Activated T-cell treated with anti-CD3 and anti-CD28 coated beads, Interleukin-2, amount 50 U/mL, for 72 hours (primary cell): ENCODE data around the gene FSTL1. TPM values are rescaled to one million over a fixed set of nuclear protein-coding genes. Genes with fewer than 3 reads are reported as not detected.
A peak's percentile ranks its signal among the peaks of the same experiment; 100 is the strongest.

Source experiments
- ATAC-seq, 2 donors: fragments of 150-1000 bp; cut with Tn5 transposase; replicated peaks in 1 of 2; 2 replicates each; pipeline ENCODE4 v1.10.0; 2021; ENCODE audit warnings: moderate library complexity in 2 of 2, mild to moderate bottlenecking in 1 of 2
- DNase-seq, 2 donors: peaks; one replicate each; pipeline ENCODE4 v3.0.0; 2021 to 2022; ENCODE audit warnings: mixed read lengths in 1 of 2
- H3K27ac Mint-ChIP-seq: one replicate; pipeline ENCODE4 v1.8.0; 2022; ENCODE audit warnings: mild to moderate bottlenecking, moderate library complexity, mixed read lengths
- H3K27me3 Mint-ChIP-seq: one replicate; pipeline ENCODE4 v1.8.0; 2022; ENCODE audit warnings: low read depth, mixed read lengths
- H3K36me3 Mint-ChIP-seq, 2 donors: one replicate each; pipeline ENCODE4 v1.8.0; 2022; ENCODE audit warnings: mixed read lengths in 2 of 2, mild to moderate bottlenecking in 1 of 2; ENCODE audit not compliant: insufficient read depth in 2 of 2
- H3K4me1 Mint-ChIP-seq: one replicate; pipeline ENCODE4 v1.8.0; 2022; ENCODE audit warnings: low read depth, mixed read lengths
- H3K4me3 Mint-ChIP-seq, 2 donors: one replicate each; pipeline ENCODE4 v1.8.0; 2022; ENCODE audit warnings: mild to moderate bottlenecking in 2 of 2, mixed read lengths in 2 of 2, moderate library complexity in 2 of 2
- H3K9me3 Mint-ChIP-seq, 2 donors: one replicate each; pipeline ENCODE4 v1.8.0; 2022; ENCODE audit warnings: mixed read lengths in 2 of 2
- total RNA-seq, 2 donors: library from RNA; stranded (reverse); gene quantifications; one replicate each; pipeline ENCODE4 v1.2.3, GENCODE V29; 2022

FSTL1 gene
- total RNA-seq, 2 donors from 2014 or later = 1.3 to 1.7 TPM

DNA sequence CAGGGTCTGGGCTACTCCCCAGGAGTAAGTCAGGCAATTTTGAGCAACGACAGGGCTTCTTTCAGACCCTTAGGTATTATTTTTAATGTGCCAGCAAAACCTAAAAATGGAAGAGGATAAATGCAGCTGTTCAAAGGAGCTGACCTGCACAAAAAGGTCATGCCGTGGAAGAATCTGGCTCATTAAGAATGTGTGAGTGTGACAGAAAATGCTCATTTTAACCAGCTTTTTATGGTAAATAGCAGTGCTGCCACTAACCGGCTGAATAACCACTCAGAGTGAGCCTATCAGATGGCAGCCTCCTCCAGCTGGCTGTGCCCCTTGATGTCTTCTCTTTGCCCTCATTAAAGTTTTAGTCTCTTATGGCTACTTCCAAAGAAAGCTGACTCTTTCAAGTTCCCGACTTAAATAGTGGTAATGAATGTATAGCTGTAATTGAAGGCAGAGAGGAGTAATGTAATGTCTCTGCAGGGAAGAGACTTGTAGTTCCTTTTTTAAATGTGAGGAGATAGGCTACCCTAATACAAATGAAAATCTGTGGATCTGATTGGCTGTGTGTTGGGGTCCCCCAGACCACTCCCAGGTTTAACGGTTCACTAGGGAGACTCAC lies 9.5 kb upstream of the FSTL1 start:
- no peak overlapping the region for H3K4me3 Mint-ChIP-seq
- ATAC-seq = no peak
- H3K27me3 Mint-ChIP-seq = peaks cover 10% of the 10 kb centered on the region
- H3K27ac Mint-ChIP-seq = no peak overlapping the region
- DNase-seq = no peak
- H3K9me3 Mint-ChIP-seq = no peaks in the 10 kb centered on the region
- H3K36me3 Mint-ChIP-seq = no peaks in the 10 kb centered on the region
- H3K4me1 Mint-ChIP-seq = no peaks in the 10 kb centered on the region

DNA sequence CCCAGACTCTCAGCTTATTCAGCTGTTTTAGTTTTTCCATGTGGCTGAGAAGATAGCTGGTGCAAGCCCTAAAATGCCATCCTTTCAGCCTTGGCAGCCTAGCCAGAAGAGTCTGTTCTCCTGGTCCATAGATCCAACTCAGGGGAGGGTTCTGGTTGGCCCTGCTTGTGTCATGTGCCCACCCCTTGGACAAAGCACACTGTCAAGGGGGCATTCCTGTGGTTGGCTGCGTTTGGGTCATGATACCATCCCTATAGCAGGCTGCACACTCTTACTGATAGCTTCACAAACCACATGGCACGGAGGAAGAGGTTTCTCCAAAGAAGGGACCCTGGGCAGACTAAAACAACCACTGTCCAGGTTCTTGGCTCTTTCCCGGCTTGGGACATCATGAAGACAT lies 8.4 kb upstream of the FSTL1 start:
- no peak overlapping the region for H3K4me3 Mint-ChIP-seq
- H3K36me3 Mint-ChIP-seq = no peaks in the 10 kb centered on the region
- no peak for ATAC-seq
- H3K9me3 Mint-ChIP-seq = no peaks in the 10 kb centered on the region
- H3K27me3 Mint-ChIP-seq = peaks cover 10% of the 10 kb centered on the region
- no peak for DNase-seq
- H3K4me1 Mint-ChIP-seq = no peaks in the 10 kb centered on the region
- H3K27ac Mint-ChIP-seq = no peak overlapping the region

DNA sequence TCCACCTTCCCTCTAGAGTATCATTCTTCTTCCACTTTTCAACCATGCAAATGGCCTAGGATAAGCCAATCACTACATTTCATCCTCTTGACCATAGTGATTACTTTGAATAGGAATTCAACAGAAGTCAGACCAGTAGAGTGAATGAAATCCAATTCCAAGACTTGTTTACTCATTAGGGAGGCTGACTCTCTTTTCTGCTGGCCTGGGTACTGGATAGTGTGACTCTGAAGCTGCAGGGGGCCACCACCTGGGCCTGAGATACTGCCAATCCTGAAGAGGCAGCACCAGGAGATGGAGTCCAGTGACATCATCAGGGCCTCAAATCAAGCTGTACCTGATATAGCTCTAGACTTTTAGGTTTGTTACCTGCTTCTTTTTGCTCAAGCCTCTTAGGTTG lies 7.0 kb upstream of the FSTL1 start:
- DNase-seq (no peak), ATAC-seq (no peak)
- peaks cover 19% of the 10 kb centered on the region for H3K27me3 Mint-ChIP-seq
- peaks cover 0 to 2% of the 10 kb centered on the region in 2 donors for H3K36me3 Mint-ChIP-seq
- H3K27ac Mint-ChIP-seq = no peak overlapping the region
- no peaks in the 10 kb centered on the region for H3K9me3 Mint-ChIP-seq
- H3K4me1 Mint-ChIP-seq = no peaks in the 10 kb centered on the region
- no peak overlapping the region for H3K4me3 Mint-ChIP-seq

DNA sequence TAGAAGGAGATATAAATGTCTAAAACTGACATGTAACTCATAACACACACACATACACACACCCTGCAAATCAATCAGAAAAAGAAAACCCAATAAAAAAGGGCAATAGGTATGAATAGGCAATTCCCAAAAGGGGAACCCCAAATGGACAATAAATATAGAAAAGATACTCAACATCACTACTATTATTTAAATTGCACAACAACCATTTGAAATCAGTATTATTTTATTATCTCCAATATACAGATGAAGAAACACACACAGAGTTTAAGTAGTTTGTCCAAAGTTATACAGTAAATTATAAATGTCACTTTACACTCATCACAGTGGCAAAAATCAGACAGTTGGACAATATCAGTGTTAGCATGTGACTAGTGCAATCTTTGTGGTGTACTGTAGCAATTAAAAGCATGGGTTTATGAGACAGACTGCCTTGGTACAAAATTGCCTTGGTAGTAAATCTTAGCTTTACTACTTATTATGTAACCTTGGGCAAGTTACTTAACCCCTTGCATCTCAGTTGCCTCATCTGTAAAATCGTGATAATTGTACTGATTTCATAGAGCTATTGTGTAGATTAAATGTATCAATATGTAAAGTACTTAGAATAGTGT lies 3.4 kb upstream of the FSTL1 start:
- H3K27ac Mint-ChIP-seq = no peak overlapping the region
- H3K4me3 Mint-ChIP-seq = no peak overlapping the region
- peaks cover 38% of the 10 kb centered on the region for H3K27me3 Mint-ChIP-seq
- peaks cover 2% of the 10 kb centered on the region in 2 donors for H3K36me3 Mint-ChIP-seq
- H3K4me1 Mint-ChIP-seq = peaks cover 9% of the 10 kb centered on the region
- DNase-seq (no peak), ATAC-seq (no peak)
- H3K9me3 Mint-ChIP-seq = no peaks in the 10 kb centered on the region

DNA sequence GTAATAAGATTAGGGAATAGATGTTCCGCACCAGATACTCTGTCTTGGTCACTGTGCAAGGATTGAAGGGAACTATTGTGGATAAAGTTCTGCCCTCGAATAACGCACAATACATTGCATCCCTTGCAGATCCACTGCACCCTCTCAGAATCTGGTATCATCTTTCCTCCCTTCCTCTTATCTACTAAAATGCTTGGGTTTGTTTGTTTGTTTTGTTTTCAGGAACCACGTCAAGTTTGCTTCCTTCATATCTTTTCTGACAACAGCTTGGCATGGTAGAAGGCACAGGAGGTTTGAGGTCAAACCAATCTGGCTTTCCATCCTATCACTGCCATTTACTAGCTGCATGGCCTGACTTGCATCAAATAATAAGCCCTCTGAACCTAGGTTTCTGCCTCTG lies 2.0 kb upstream of the FSTL1 start:
- Mint-ChIP-seq H3K27ac (no peak overlapping the region), H3K4me1 (peaks cover 9% of the 10 kb centered on the region), H3K4me3 (no peak overlapping the region), H3K36me3 (peaks cover 2% of the 10 kb centered on the region in 2 donors), H3K9me3 (no peaks in the 10 kb centered on the region), H3K27me3 (peaks cover 49% of the 10 kb centered on the region)
- no peak for ATAC-seq
- no peak for DNase-seq

DNA sequence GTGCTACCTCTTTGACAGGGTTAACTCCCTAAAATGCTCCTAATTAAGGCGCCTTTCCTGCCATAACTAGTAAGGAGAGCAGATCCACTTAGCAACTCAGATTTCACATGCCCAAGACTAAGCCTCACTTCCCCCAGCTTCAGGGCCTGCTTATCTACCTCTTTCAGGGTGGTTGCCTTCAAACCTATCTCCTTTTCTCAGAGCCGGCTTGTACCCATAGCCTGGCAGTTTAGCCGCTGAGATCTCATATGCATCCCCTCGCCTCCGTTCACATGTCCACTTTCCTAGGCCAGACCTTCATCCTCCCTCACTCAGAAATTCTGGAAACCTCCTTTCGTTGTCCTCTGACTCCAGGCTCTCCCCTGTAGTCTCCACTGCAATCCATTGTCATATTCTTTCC lies 1.0 kb upstream of the FSTL1 start:
- DNase-seq (no peak), ATAC-seq (no peak)
- H3K9me3 Mint-ChIP-seq = no peaks in the 10 kb centered on the region
- H3K36me3 Mint-ChIP-seq = peaks cover 2% of the 10 kb centered on the region in 2 donors
- no peak overlapping the region for H3K27ac Mint-ChIP-seq
- peaks cover 49% of the 10 kb centered on the region for H3K27me3 Mint-ChIP-seq
- H3K4me3 Mint-ChIP-seq = peak overlapping the region; percentile 44 to 72
- H3K4me1 Mint-ChIP-seq = peaks cover 9% of the 10 kb centered on the region

DNA sequence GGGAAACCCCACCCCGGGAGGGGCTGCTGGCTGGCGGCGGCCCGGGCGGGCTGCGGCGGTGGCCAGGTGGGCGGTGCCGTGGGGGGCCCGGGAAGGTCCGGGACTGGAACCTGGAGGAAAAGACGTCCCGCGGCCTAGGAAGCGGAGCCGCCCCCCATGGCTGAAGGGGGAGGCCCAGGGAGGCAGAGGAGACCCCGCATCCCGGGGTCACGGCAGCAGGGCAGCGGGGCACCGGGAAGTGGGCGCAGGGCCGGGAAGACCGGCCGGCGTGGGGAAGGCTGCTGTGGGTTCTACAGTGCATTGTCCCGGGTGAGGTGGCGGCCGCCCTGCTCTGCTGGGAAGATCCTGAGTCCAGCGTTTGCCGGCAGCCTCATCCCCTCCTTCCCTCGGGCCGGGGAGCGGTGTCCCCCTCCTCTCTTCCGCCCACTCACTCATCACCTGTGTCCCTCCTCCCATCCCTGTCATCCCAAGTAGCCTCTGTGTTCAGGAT lies 525 bp upstream of the FSTL1 start:
- Mint-ChIP-seq H3K9me3 (no peaks in the 10 kb centered on the region), H3K36me3 (peaks cover 2% of the 10 kb centered on the region in 2 donors), H3K4me1 (peaks cover 9% of the 10 kb centered on the region), H3K27ac (no peak overlapping the region), H3K27me3 (peaks cover 54% of the 10 kb centered on the region), H3K4me3 (peak overlapping the region; percentile 44 to 72)
- ATAC-seq (no peak), DNase-seq (no peak)

DNA sequence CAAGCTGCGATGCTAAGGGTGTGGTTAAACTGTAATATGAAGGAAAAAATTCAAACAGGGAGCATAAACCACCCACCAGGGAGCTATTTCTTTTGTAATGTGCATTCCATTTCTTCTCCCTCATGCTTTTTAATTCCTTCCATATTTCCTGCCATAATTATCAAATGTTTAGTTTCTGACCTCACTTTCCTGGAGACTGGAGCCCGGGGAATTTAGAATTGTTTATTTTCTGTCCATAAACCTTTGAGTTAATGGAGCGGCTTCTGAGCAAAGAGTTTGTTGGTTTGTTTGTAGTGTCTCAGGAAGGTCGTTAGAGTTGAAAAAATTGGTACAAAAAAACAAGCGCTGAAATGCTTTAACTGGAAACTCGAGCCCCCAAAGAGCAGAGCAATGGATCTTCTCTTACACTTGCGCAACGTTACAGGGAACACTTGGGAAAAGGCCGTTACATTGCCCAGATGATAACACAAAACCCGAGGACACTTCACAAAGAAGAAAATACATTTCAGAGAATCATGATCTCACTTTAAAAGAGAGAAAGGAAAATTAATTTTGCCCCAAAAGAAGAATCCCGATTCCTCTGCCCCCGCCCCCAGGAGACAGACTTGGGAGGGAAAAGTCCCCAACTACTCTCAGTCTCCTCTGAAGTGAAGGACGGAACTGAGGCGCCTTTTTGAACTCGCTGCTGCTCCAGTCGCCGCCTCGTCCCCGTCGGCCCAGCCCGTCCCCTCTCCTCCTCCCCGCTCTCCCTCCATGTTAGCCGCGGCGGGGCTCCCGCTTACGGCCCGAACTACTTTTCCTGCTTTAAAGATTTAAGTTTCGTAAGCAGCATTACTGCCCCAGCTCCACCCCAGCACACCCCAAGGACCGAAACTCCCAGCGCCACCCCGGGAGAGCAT lies 842 bp downstream of the FSTL1 start:
- peak; percentile 42 to 66 for ATAC-seq
- Mint-ChIP-seq H3K4me3 (peak overlapping the region; percentile 82 to 87), H3K27ac (no peak overlapping the region), H3K27me3 (peaks cover 61% of the 10 kb centered on the region), H3K36me3 (peaks cover 2% of the 10 kb centered on the region in 2 donors), H3K9me3 (no peaks in the 10 kb centered on the region), H3K4me1 (peaks cover 9% of the 10 kb centered on the region)
- DNase-seq = peak; percentile 5 to 18

DNA sequence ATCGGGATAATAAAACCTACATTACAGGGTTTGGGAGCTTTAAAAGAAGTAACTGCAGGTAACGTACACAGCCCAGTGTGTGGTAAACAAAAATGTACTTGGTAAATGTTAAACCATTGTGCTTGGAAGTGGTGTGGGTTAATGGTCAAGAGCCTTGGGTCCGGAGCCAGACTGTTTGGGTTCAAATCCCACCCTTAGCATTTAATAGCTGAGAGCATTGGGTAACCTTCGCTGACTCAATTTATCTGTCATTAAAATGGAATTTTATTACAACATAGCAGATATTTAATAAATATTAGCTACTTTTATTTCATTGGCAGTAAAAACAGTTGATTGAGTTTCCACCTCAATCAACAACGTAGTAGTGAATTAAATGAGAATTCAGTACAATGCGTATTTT lies 1.5 kb downstream of the FSTL1 start:
- peaks cover 9% of the 10 kb centered on the region for H3K4me1 Mint-ChIP-seq
- peaks cover 2% of the 10 kb centered on the region in 2 donors for H3K36me3 Mint-ChIP-seq
- DNase-seq (no peak), ATAC-seq (no peak)
- no peaks in the 10 kb centered on the region for H3K9me3 Mint-ChIP-seq
- H3K27me3 Mint-ChIP-seq = peaks cover 61% of the 10 kb centered on the region
- H3K27ac Mint-ChIP-seq = no peak overlapping the region
- peak overlapping the region in 1 of 2 donors; percentile 82 for H3K4me3 Mint-ChIP-seq

DNA sequence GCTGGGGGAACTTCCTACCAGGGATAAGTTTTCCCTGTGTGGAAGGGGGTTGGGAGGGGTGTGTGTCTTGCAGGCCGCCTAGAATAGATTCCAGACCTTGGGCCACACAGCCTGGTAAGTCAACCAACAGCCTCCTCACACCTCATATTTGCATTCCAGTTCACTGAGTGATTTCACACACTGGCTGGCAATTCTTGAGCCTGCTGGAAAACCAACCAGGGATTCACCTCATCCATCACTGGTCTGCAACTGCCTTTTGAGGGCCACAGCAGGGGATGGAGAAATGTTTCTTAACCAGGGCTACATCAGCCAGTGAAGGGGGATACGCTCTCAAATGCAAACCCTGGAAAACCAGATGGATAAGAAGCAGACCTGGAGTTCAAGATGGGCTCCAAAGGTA lies 2.0 kb downstream of the FSTL1 start:
- ATAC-seq = no peak
- no peak overlapping the region for H3K4me3 Mint-ChIP-seq

DNA sequence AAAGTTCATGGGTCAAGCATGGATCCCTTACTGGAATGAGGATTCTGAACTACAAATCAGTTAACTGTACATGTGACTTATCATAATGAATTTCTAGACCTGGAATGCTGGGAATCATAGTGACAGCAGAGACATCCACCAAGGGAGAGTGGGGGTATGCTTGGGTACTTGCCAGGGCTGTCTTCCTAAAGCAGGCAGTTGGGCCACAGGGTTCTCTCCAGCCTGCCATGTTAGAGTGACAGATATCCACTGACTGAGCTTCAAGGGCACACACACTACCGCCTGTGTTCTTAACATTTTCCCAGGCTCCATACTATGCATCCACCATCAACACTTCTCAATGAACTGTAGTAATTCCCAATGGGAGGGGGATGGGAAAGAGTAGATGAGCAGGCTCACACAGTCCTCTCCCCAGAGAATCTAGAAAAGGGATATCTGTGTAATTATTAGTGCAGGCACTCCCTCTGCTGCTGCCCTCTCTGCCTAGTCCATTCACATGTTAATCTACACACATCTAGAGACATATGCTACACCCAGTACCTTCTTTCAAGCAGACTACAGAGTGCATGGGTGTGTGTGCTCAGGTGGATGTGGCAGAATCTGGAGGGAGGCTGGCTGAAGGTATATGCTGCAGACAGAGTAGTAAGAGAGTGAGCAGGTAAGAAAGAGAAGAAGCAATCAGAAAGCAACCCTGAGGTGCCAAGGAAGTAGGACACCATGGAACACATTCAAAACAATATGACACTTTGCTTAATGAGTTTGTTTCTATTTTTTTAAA lies 3.7 kb downstream of the FSTL1 start:
- DNase-seq = no peak
- no peak overlapping the region for H3K27ac Mint-ChIP-seq
- H3K9me3 Mint-ChIP-seq = no peaks in the 10 kb centered on the region
- H3K27me3 Mint-ChIP-seq = peaks cover 44% of the 10 kb centered on the region
- no peak overlapping the region for H3K4me3 Mint-ChIP-seq
- peaks cover 9% of the 10 kb centered on the region for H3K4me1 Mint-ChIP-seq
- no peak for ATAC-seq
- peaks cover 0 to under 1% of the 10 kb centered on the region in 2 donors for H3K36me3 Mint-ChIP-seq

More for the DNA sequence above, 2.0 kb downstream of the FSTL1 start:
- DNase-seq = no peak
- H3K9me3 Mint-ChIP-seq = no peaks in the 10 kb centered on the region
- peaks cover 57% of the 10 kb centered on the region for H3K27me3 Mint-ChIP-seq
- peaks cover 9% of the 10 kb centered on the region for H3K4me1 Mint-ChIP-seq
- no peak overlapping the region for H3K27ac Mint-ChIP-seq
- H3K36me3 Mint-ChIP-seq = peaks cover under 1 to 2% of the 10 kb centered on the region in 2 donors

DNA sequence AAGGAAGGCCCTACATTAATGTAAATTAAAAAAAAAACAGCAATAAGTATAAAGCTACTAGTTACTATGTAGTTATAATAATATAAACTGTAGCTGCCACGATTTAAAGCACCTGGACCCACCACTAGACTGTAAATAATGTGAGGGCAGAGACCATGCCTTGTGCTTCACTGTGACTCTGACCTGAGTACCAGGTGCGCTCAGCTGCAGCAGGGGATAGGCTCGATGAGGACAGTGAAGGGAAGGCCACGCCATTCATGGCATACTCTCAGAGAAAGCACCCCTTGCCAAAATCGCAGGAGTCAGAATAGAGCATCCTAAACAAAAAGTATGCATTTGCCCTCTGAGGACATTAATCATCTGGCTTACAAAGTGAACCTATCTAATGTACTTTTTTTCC lies 5.1 kb downstream of the FSTL1 start:
- H3K9me3 Mint-ChIP-seq = no peaks in the 10 kb centered on the region
- H3K4me3 Mint-ChIP-seq = no peak overlapping the region
- H3K4me1 Mint-ChIP-seq = peaks cover 9% of the 10 kb centered on the region
- DNase-seq = no peak
- no peak for ATAC-seq
- no peak overlapping the region for H3K27ac Mint-ChIP-seq
- H3K36me3 Mint-ChIP-seq = no peaks in the 10 kb centered on the region
- peaks cover 36% of the 10 kb centered on the region for H3K27me3 Mint-ChIP-seq
